GM18520 (cell line): ENCODE results near the gene CYP2R1.

ENCODE experiments used
- ATAC-seq: cut with Tn5 transposase; IDR thresholded peaks from one replicate; pipeline ENCODE4 v1.9.1; 2021; ENCODE audit not compliant: unreplicated experiment

CYP2R1 gene

GRCh38 chr11:14892036-14892556 is at the start of gene CYP2R1:
TSS of gene CYP2R1 (minus strand) at chr11:14892231. CDS start at chr11:14892205, 26 bp downstream.
- ATAC-seq = peak; percentile 92

- ATAC-seq = no peak
Observed at GRCh38 chr11:14938936-14939335, 46.9 kb upstream of the CYP2R1 start.

GRCh38 chr11:14934641-14935351 is 42.8 kb upstream of the CYP2R1 start:
- ATAC-seq = no peak

- no peak for ATAC-seq
Observed at GRCh38 chr11:14932447-14932846, 40.4 kb upstream of the CYP2R1 start.

- ATAC-seq = no peak
Observed at GRCh38 chr11:14930369-14930768, 38.3 kb upstream of the CYP2R1 start.

GRCh38 chr11:14927146-14927545 is 35.1 kb upstream of the CYP2R1 start:
- no peak for ATAC-seq

GRCh38 chr11:14924318-14924717 is 32.3 kb upstream of the CYP2R1 start:
- ATAC-seq = no peak

GRCh38 chr11:14916403-14916802 is 24.4 kb upstream of the CYP2R1 start:
- ATAC-seq = no peak

GRCh38 chr11:14914536-14914935 is 22.5 kb upstream of the CYP2R1 start:
- no peak for ATAC-seq

- ATAC-seq = peak; percentile 22
Observed at GRCh38 chr11:14908214-14908880, 16.3 kb upstream of the CYP2R1 start.

- ATAC-seq = peak; percentile 42
Observed at GRCh38 chr11:14907411-14908213, 15.6 kb upstream of the CYP2R1 start.

GRCh38 chr11:14906993-14907392 is 15.0 kb upstream of the CYP2R1 start:
- ATAC-seq = no peak

GRCh38 chr11:14906578-14906977 is 14.5 kb upstream of the CYP2R1 start:
- no peak for ATAC-seq

GRCh38 chr11:14905104-14906033 is 13.3 kb upstream of the CYP2R1 start:
- ATAC-seq = peak; percentile 56

GRCh38 chr11:14904745-14905103 is 12.7 kb upstream of the CYP2R1 start:
- ATAC-seq = peak; percentile 20

GRCh38 chr11:14902650-14903350 is 10.8 kb upstream of the CYP2R1 start:
- ATAC-seq = no peak

GRCh38 chr11:14898906-14899305 is 6.9 kb upstream of the CYP2R1 start:
- ATAC-seq = no peak

GRCh38 chr11:14898355-14898754 is 6.3 kb upstream of the CYP2R1 start:
- ATAC-seq = no peak

GRCh38 chr11:14894657-14895598 is 2.9 kb upstream of the CYP2R1 start:
- no peak for ATAC-seq
